Neutrophil (primary cell): ENCODE results near the gene ZNF135.
A peak's percentile ranks its signal among the peaks of the same experiment; 100 is the strongest.

Experiments
- H3K27ac ChIP-seq: fragments of 200-600 bp; sonication (generic); 2 replicates; pipeline ENCODE4 v1.5.1; 2016; ENCODE audit warnings: mild to moderate bottlenecking, moderate library complexity
- H3K27me3 ChIP-seq: fragments of 200-600 bp; sonication (generic); 2 replicates; pipeline ENCODE4 v1.6.0; 2016; ENCODE audit warnings: mild to moderate bottlenecking
- H3K36me3 ChIP-seq: fragments of 200-600 bp; sonication (generic); 2 replicates; pipeline ENCODE4 v1.5.1; 2017
- H3K4me1 ChIP-seq, 2 experiments: fragments of 200-600 bp in 1 of 2; sonication (generic) in 1 of 2; 1 replicate in 1 of 2; 2 replicates in 1 of 2; pipeline versions ENCODE4 v1.5.1 to v1.6.1; 2013 to 2016; ENCODE audit warnings: low read depth in 1 of 2, low read length in 1 of 2, mild to moderate bottlenecking in 1 of 2, moderate library complexity in 1 of 2; ENCODE audit not compliant: control insufficient read depth in 1 of 2, insufficient read depth in 1 of 2
- H3K4me3 ChIP-seq, 2 experiments: fragments of 200-600 bp in 1 of 2; sonication (generic) in 1 of 2; 1 replicate in 1 of 2; 2 replicates in 1 of 2; pipeline ENCODE4 v1.5.1; 2013 to 2016; ENCODE audit warnings: low read depth in 1 of 2, low read length in 1 of 2, mild to moderate bottlenecking in 1 of 2, moderate library complexity in 1 of 2
- H3K9me3 ChIP-seq: fragments of 200-600 bp; sonication (generic); 2 replicates; pipeline ENCODE4 v1.5.1; 2016
- CTCF ChIP-seq: fragments of 200-600 bp; sonication (generic); IDR thresholded peaks from 2 replicates; pipeline ENCODE4 v1.5.1; 2016; ENCODE audit warnings: antibody characterized with exemption

ZNF135 gene

GRCh38 chr19:58059003-58059670, at the start of gene ZNF135:
ZNF135 (plus strand) TSS chr19:58059282; CDS start chr19:58060003, 721 bp downstream.
- Histone ChIP-seq H3K9me3 (peaks cover 26% of the 10 kb centered on the region), H3K36me3 (no peaks in the 10 kb centered on the region), H3K27ac (no peak within 1 kb of the TSS), H3K4me3 (peak within 1 kb of the TSS; percentile 44 to 55), H3K4me1 (peaks cover 0 to 10% of the 10 kb centered on the region in 2 experiments), H3K27me3 (peaks cover 21% of the 10 kb centered on the region)
- no peak for TF ChIP-seq CTCF

GRCh38 chr19:58009301-58009665, 49.8 kb upstream of the ZNF135 start:
- Histone ChIP-seq H3K27ac (no peak overlapping the region), H3K9me3 (no peaks in the 10 kb centered on the region), H3K4me3 (peak overlapping the region; percentile 62 to 65)

GRCh38 chr19:58009666-58010301, 49.3 kb upstream of the ZNF135 start:
- no peak for TF ChIP-seq CTCF
- no peaks in the 10 kb centered on the region for H3K36me3 ChIP-seq
- peaks cover 28% of the 10 kb centered on the region for H3K27me3 ChIP-seq
- H3K4me3 ChIP-seq, result peak overlapping the region; percentile 62 to 65
- H3K4me1 ChIP-seq, result peaks cover 12% of the 10 kb centered on the region in 2 experiments
- H3K9me3 ChIP-seq, result no peaks in the 10 kb centered on the region
- no peak overlapping the region for H3K27ac ChIP-seq

More at GRCh38 chr19:58009301-58009665, 49.8 kb upstream of the ZNF135 start:
- Histone ChIP-seq H3K27me3 (peaks cover 28% of the 10 kb centered on the region), H3K36me3 (no peaks in the 10 kb centered on the region), H3K4me1 (peaks cover 12% of the 10 kb centered on the region in 2 experiments)
- TF ChIP-seq CTCF, result no peak

GRCh38 chr19:58010507-58010906, 48.6 kb upstream of the ZNF135 start:
- TF ChIP-seq CTCF, result no peak
- Histone ChIP-seq H3K4me3 (no peak overlapping the region), H3K27ac (no peak overlapping the region), H3K27me3 (peaks cover 28% of the 10 kb centered on the region), H3K9me3 (no peaks in the 10 kb centered on the region), H3K4me1 (peaks cover 12% of the 10 kb centered on the region in 2 experiments), H3K36me3 (no peaks in the 10 kb centered on the region)

- no peaks in the 10 kb centered on the region for H3K9me3 ChIP-seq
- no peaks in the 10 kb centered on the region for H3K36me3 ChIP-seq
- H3K27me3 ChIP-seq, result peaks cover 19% of the 10 kb centered on the region
- TF ChIP-seq CTCF, result no peak
- peaks cover 9 to 11% of the 10 kb centered on the region in 2 experiments for H3K4me1 ChIP-seq
- H3K4me3 ChIP-seq, result no peak overlapping the region
- no peak overlapping the region for H3K27ac ChIP-seq
Measured at GRCh38 chr19:58014141-58014540, 44.9 kb upstream of the ZNF135 start.
